HuH-7.5 (cell line): ENCODE results near the gene ZNF610.

Source experiments
- DNase-seq: peaks from one replicate; pipeline ENCODE4 v3.0.0; 2011; ENCODE audit warnings: low spot score

ZNF610 gene

GRCh38 chr19:52398081-52398441, 62.0 kb downstream of the ZNF610 start:
- no peak for DNase-seq

- DNase-seq: no peak
Observed at GRCh38 chr19:52410276-52410675, 74.2 kb downstream of the ZNF610 start.

GRCh38 chr19:52415711-52416110, 79.7 kb downstream of the ZNF610 start:
- no peak for DNase-seq
